Sigmoid colon (tissue), 7 donors: Measurements from ENCODE around the gene PTGDR2. TPM values are rescaled to one million over a fixed set of nuclear protein-coding genes. Genes with fewer than 3 reads are reported as not detected.

ENCODE experiments used
- DNase-seq: peaks from one replicate; pipeline ENCODE4 v3.0.0-alpha.2; 2019
- H3K27ac ChIP-seq, 4 donors: fragments of 200-600 bp; sonication (generic); one replicate each; pipeline ENCODE4 v1.5.1; 2016 to 2019; ENCODE audit warnings: mild to moderate bottlenecking in 1 of 4
- H3K27me3 ChIP-seq, 3 donors: fragments of 200-600 bp; sonication (generic); one replicate each; pipeline ENCODE4 v1.5.1; 2019; ENCODE audit warnings: mild to moderate bottlenecking in 1 of 3
- H3K36me3 ChIP-seq, 4 donors: fragments of 200-600 bp; sonication (generic); one replicate each; pipeline ENCODE4 v1.5.1; 2016 to 2019
- H3K4me1 ChIP-seq, 4 donors: fragments of 200-600 bp; sonication (generic); one replicate each; pipeline ENCODE4 v1.5.1; 2017 to 2019
- H3K4me3 ChIP-seq, 4 donors: fragments of 200-600 bp; sonication (generic); one replicate each; pipeline ENCODE4 v1.5.1; 2017 to 2019; ENCODE audit warnings: mild to moderate bottlenecking in 2 of 4, moderate library complexity in 1 of 4
- H3K9me3 ChIP-seq, 4 donors: fragments of 200-600 bp in 3 of 4; sonication (generic) in 3 of 4; one replicate each; pipeline versions ENCODE4 v1.5.1 to v1.6.1; 2013 to 2019
- CTCF ChIP-seq, 4 experiments: fragments of 450-650 bp in 3 of 4; fragments of 200-600 bp in 1 of 4; IDR thresholded peaks; one replicate each; pipeline ENCODE4 v1.5.1; 2016 to 2019; ENCODE audit warnings: antibody characterized with exemption in 4 of 4, mild to moderate bottlenecking in 3 of 4, moderate library complexity in 2 of 4
- EP300 ChIP-seq, 4 donors: sonication (generic); formaldehyde crosslinking; IDR thresholded peaks; one replicate each; pipeline ENCODE4 v1.6.1; 2017; ENCODE audit warnings: antibody characterized with exemption in 4 of 4
- POLR2A ChIP-seq, 2 donors: fragments of 450-650 bp; IDR thresholded peaks; one replicate each; pipeline ENCODE4 v1.6.1; 2016; ENCODE audit warnings: antibody characterized with exemption in 2 of 2, mild to moderate bottlenecking in 2 of 2, moderate library complexity in 2 of 2
- POLR2AphosphoS5 ChIP-seq, 4 donors: sonication (generic); formaldehyde crosslinking; IDR thresholded peaks; one replicate each; pipeline ENCODE4 v1.6.1; 2017; ENCODE audit warnings: antibody characterized with exemption in 4 of 4
- WGBS, 2 donors: extraction: QIAGEN DNeasy Blood & Tissue Kit; methylation state at CpG; one replicate each; pipeline ENCODE4 v1.1.7; 2013; 5-methylcytosine and 5-hydroxymethylcytosine counted together
- intact Hi-C: fragments of 100-400 bp; cut with DNase I; formaldehyde crosslinking; loops from one replicate; pipeline ENCODE4 v1.15.1; 2023
- polyA plus RNA-seq, 3 donors: library from polyadenylated mRNA; stranded (reverse); fragments of 200-250 nt; gene quantifications; one replicate each; pipeline ENCODE4 v1.2.3, GENCODE V29; 2013
- total RNA-seq, 4 donors: library from RNA; depleted of rRNA; stranded (reverse); fragments of >200 nt; gene quantifications; one replicate each; pipeline ENCODE4 v1.1.0, GENCODE V29; 2016
- donor health status: healthy with polysubstance abuse.
- donor health status: Bipolar disorder and iron deficiency.
- donor health status: healthy.

Gene PTGDR2
- total and polyA plus RNA-seq, 7 donors = 0.27 to 2.2 (median 0.77) TPM; not detected in 1

DNA sequence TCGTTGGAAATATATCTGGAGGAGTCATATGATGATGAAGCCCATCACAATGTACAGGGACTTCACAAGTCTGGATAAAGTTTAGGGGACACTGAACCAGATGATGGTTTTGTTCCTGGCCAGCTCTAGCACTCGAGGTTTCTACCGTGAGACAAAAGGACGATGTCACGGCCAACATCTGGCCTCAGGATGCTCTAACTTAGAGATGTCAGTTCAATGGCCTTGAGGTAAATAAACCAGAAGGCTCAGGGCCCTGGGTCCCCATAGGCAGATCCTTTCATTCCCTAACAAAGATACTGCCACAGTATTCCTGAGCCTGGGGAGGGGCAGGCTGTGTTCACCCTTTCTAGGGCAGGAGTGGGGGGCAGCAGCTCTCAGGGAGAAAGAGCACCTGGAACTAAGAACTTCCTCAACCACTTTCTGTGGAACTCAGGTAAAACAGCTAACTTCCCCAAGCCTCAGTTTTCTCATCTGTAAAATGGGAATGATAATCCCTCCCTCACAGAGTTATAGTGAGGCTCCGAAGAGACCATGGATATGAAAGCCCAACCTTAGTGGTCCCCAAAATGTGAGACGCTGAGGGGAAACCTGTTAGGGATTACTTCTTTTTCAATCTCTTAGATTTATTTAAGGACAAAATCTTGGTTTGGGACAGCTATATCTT, 52.3 kb downstream of the PTGDR2 start:
- Histone ChIP-seq H3K9me3 (no peaks in the 10 kb centered on the region), H3K27me3 (no peaks in the 10 kb centered on the region), H3K4me1 (no peaks in the 10 kb centered on the region), H3K4me3 (no peak overlapping the region), H3K27ac (no peak overlapping the region), H3K36me3 (no peaks in the 10 kb centered on the region)
- no peak for TF ChIP-seq EP300 (IDR thresholded peaks at IDR 0.05)
- no peak for TF ChIP-seq POLR2A (IDR thresholded peaks at IDR 0.05)
- no peak for TF ChIP-seq CTCF (IDR thresholded peaks at IDR 0.05)
- no peak for TF ChIP-seq POLR2AphosphoS5 (IDR thresholded peaks at IDR 0.05)
- intact Hi-C loops = no loop called here
- no peak for DNase-seq
- WGBS, 2 donors = 81 to 85% methylated on average over 7 of the region's 7 CpGs

GRCh38 chr11:60801194-60801593, 54.6 kb downstream of the PTGDR2 start:
- TF ChIP-seq POLR2AphosphoS5 (IDR thresholded peaks at IDR 0.05) = no peak
- no peak for TF ChIP-seq EP300 (IDR thresholded peaks at IDR 0.05)
- TF ChIP-seq CTCF (IDR thresholded peaks at IDR 0.05) = no peak
- no peak for TF ChIP-seq POLR2A (IDR thresholded peaks at IDR 0.05)
- no peaks in the 10 kb centered on the region for H3K36me3 ChIP-seq
- no peaks in the 10 kb centered on the region for H3K9me3 ChIP-seq
- H3K4me3 ChIP-seq = no peak overlapping the region
- WGBS, 2 donors = 86 to 91% methylated on average over 10 of the region's 10 CpGs
- DNase-seq = no peak
- no peaks in the 10 kb centered on the region for H3K4me1 ChIP-seq
- intact Hi-C loops = no loop called here
- no peaks in the 10 kb centered on the region for H3K27me3 ChIP-seq
- H3K27ac ChIP-seq = no peak overlapping the region

Other genes starting within 250 kb of the PTGDR2 start
- gene MS4A8, start 156.3 kb downstream of the PTGDR2 start, total RNA-seq = not detected
- gene MS4A8, start 156.3 kb downstream of the PTGDR2 start, polyA plus RNA-seq = 1 to 10 TPM; 3.6 to 9.6 (median 4.4) TPM
- not detected for gene MS4A18, start 131.2 kb downstream of the PTGDR2 start, total RNA-seq
- under 1 TPM in 1 of 3 donors, not detected in 2; 0.10 TPM for gene MS4A18, start 131.2 kb downstream of the PTGDR2 start, polyA plus RNA-seq
- gene MS4A15, start 99.1 kb downstream of the PTGDR2 start, total RNA-seq = not detected
- under 1 TPM in 1 of 3 donors, not detected in 2; 0.04 TPM for gene MS4A15, start 99.1 kb downstream of the PTGDR2 start, polyA plus RNA-seq
- not detected for gene MS4A10, start 70.6 kb downstream of the PTGDR2 start, total RNA-seq
- gene MS4A10, start 70.6 kb downstream of the PTGDR2 start, polyA plus RNA-seq = not detected
- gene CCDC86, start 13.8 kb downstream of the PTGDR2 start, total RNA-seq = 10 to 100 TPM in 2 of 4 donors, 1 to 10 TPM in 2; 8.6 to 12.0 (median 10.8) TPM
- 10 to 100 TPM in 1 of 3 donors, 1 to 10 TPM in 2; 4.8 to 24.0 (median 9.0) TPM for gene CCDC86, start 13.8 kb downstream of the PTGDR2 start, polyA plus RNA-seq
- not detected for gene ZP1, start 11.6 kb upstream of the PTGDR2 start, total RNA-seq
- gene ZP1, start 11.6 kb upstream of the PTGDR2 start, polyA plus RNA-seq = under 1 TPM in 1 of 3 donors, not detected in 2; 0.15 TPM
- gene PRPF19, start 50.6 kb upstream of the PTGDR2 start, total RNA-seq = 10 to 100 TPM; 37.1 to 52.5 (median 38.9) TPM
- 10 to 100 TPM; 41.2 to 92.3 (median 42.0) TPM for gene PRPF19, start 50.6 kb upstream of the PTGDR2 start, polyA plus RNA-seq
- gene TMEM109, start 58.2 kb upstream of the PTGDR2 start, total RNA-seq = 100 to 1,000 TPM in 2 of 4 donors, 10 to 100 TPM in 2; 86.2 to 115 (median 98.4) TPM
- 10 to 100 TPM; 16.2 to 57.7 (median 17.3) TPM for gene TMEM109, start 58.2 kb upstream of the PTGDR2 start, polyA plus RNA-seq
- gene TMEM132A, start 68.5 kb upstream of the PTGDR2 start, total RNA-seq = 10 to 100 TPM in 1 of 4 donors, 1 to 10 TPM in 2, under 1 TPM in 1; 0.49 to 17.4 (median 2.9) TPM
- gene TMEM132A, start 68.5 kb upstream of the PTGDR2 start, polyA plus RNA-seq = 1 to 10 TPM in 2 of 3 donors, under 1 TPM in 1; 0.60 to 8.5 (median 2.3) TPM
- 10 to 100 TPM; 12.8 to 43.9 (median 28.6) TPM for gene SLC15A3, start 96.2 kb upstream of the PTGDR2 start, total RNA-seq
- 10 to 100 TPM; 13.8 to 32.0 (median 21.3) TPM for gene SLC15A3, start 96.2 kb upstream of the PTGDR2 start, polyA plus RNA-seq
- gene CD6, start 115.7 kb upstream of the PTGDR2 start, total RNA-seq = 1 to 10 TPM in 2 of 4 donors, under 1 TPM in 1, not detected in 1; 0.81 to 1.9 (median 1.2) TPM
- 10 to 100 TPM in 1 of 3 donors, under 1 TPM in 2; under 0.01 to 14.1 (median 0.23) TPM for gene CD6, start 115.7 kb upstream of the PTGDR2 start, polyA plus RNA-seq
- under 1 TPM in 2 of 4 donors, not detected in 2; 0.54 to 0.55 TPM for gene CD5, start 246.5 kb upstream of the PTGDR2 start, total RNA-seq
- gene CD5, start 246.5 kb upstream of the PTGDR2 start, polyA plus RNA-seq = 10 to 100 TPM in 1 of 3 donors, under 1 TPM in 2; 0.23 to 12.3 (median 0.60) TPM